H9 (cell line): Measurements from ENCODE around the gene CCR7. TPM values are rescaled to one million over a fixed set of nuclear protein-coding genes. Genes with fewer than 3 reads are reported as not detected.

ENCODE experiments used
- DNase-seq: peaks from one replicate; pipeline ENCODE4 v3.0.0-alpha.2; 2017
- H2AFZ ChIP-seq: one replicate; pipeline ENCODE4 v1.6.1; 2013; ENCODE audit warnings: mild to moderate bottlenecking, low read length, control low read depth, moderate library complexity
- H2AK5ac ChIP-seq: 2 replicates; pipeline ENCODE4 v1.6.1; 2013; ENCODE audit warnings: low read length, control low read depth, mixed read lengths; ENCODE audit not compliant: insufficient read length
- H2BK120ac ChIP-seq: one replicate; pipeline ENCODE4 v1.6.1; 2013; ENCODE audit warnings: low read depth, mild to moderate bottlenecking, low read length, control low read depth, inconsistent platforms; ENCODE audit not compliant: poor library complexity, severe bottlenecking
- H2BK12ac ChIP-seq: 2 replicates; pipeline ENCODE4 v1.6.1; 2013; ENCODE audit warnings: low read length, control low read depth, mixed read lengths, low read depth; ENCODE audit not compliant: insufficient read length
- H2BK15ac ChIP-seq: 2 replicates; pipeline ENCODE4 v1.6.1; 2013; ENCODE audit warnings: low read depth, low read length, control low read depth
- H2BK20ac ChIP-seq: one replicate; pipeline ENCODE4 v1.6.1; 2013; ENCODE audit warnings: low read depth, mild to moderate bottlenecking, low read length, control low read depth, inconsistent platforms; ENCODE audit not compliant: poor library complexity, severe bottlenecking
- H2BK5ac ChIP-seq: 2 replicates; pipeline ENCODE4 v1.6.1; 2013; ENCODE audit warnings: low read length, control low read depth, mixed read lengths; ENCODE audit not compliant: insufficient read length
- H3K14ac ChIP-seq: 2 replicates; pipeline ENCODE4 v1.6.1; 2013; ENCODE audit warnings: low read length, control low read depth; ENCODE audit not compliant: insufficient read depth
- H3K18ac ChIP-seq: 2 replicates; pipeline ENCODE4 v1.6.1; 2013; ENCODE audit warnings: low read depth, mild to moderate bottlenecking, mixed read lengths, low read length, control low read depth; ENCODE audit not compliant: insufficient read length
- H3K23ac ChIP-seq: 2 replicates; pipeline ENCODE4 v1.6.1; 2013; ENCODE audit warnings: low read length, control low read depth, mixed read lengths, low read depth; ENCODE audit not compliant: insufficient read length
- H3K23me2 ChIP-seq: 2 replicates; pipeline ENCODE4 v1.6.1; 2013; ENCODE audit warnings: low read depth, mild to moderate bottlenecking, mixed read lengths, low read length, control low read depth; ENCODE audit not compliant: insufficient read length, poor library complexity, severe bottlenecking
- H3K27ac ChIP-seq: 2 replicates; pipeline ENCODE4 v1.5.1; 2013; ENCODE audit warnings: low read length, control low read depth, mixed read lengths, low read depth; ENCODE audit not compliant: insufficient read length
- H3K27me3 ChIP-seq: 2 replicates; pipeline ENCODE4 v1.6.1; 2013; ENCODE audit warnings: low read length, control low read depth, inconsistent platforms; ENCODE audit not compliant: insufficient read depth
- H3K4ac ChIP-seq: 2 replicates; pipeline ENCODE4 v1.6.1; 2013; ENCODE audit warnings: low read depth, mild to moderate bottlenecking, control low read depth, inconsistent platforms, low read length, moderate library complexity
- H3K4me1 ChIP-seq: 2 replicates; pipeline ENCODE4 v1.6.1; 2013; ENCODE audit warnings: low read length, control low read depth, inconsistent platforms; ENCODE audit not compliant: insufficient read depth
- H3K4me2 ChIP-seq: 2 replicates; pipeline ENCODE4 v1.6.1; 2013; ENCODE audit warnings: low read length, control low read depth, mixed read lengths; ENCODE audit not compliant: insufficient read length, insufficient read depth
- H3K56ac ChIP-seq: 2 replicates; pipeline ENCODE4 v1.6.1; 2013; ENCODE audit warnings: low read depth, mild to moderate bottlenecking, mixed read lengths, low read length, control low read depth; ENCODE audit not compliant: insufficient read length
- H3K79me1 ChIP-seq: 2 replicates; pipeline ENCODE4 v1.6.1; 2013; ENCODE audit warnings: low read depth, mild to moderate bottlenecking, moderate library complexity, low read length, control low read depth, inconsistent platforms; ENCODE audit not compliant: insufficient read depth, poor library complexity, severe bottlenecking
- H3K79me2 ChIP-seq: 2 replicates; pipeline ENCODE4 v1.6.1; 2013; ENCODE audit warnings: low read length, control low read depth, inconsistent platforms; ENCODE audit not compliant: insufficient read depth
- H3K9ac ChIP-seq: 2 replicates; pipeline ENCODE4 v1.6.1; 2013; ENCODE audit warnings: low read length, control low read depth, mixed read lengths; ENCODE audit not compliant: insufficient read length; ENCODE audit errors: extremely low read depth
- H3K9me3 ChIP-seq: one replicate; pipeline ENCODE4 v1.6.1; 2013; ENCODE audit warnings: low read depth, low read length, inconsistent platforms; ENCODE audit not compliant: control insufficient read depth
- H3T11ph ChIP-seq: one replicate; pipeline ENCODE4 v1.6.1; 2013; ENCODE audit warnings: mild to moderate bottlenecking, low read length, control low read depth, inconsistent platforms
- H4K20me1 ChIP-seq: one replicate; pipeline ENCODE4 v1.6.1; 2013; ENCODE audit not compliant: control insufficient read depth, insufficient read length, insufficient read depth
- H4K5ac ChIP-seq: 2 replicates; pipeline ENCODE4 v1.6.1; 2013; ENCODE audit warnings: low read depth, mild to moderate bottlenecking, mixed read lengths, low read length, control low read depth; ENCODE audit not compliant: insufficient read length
- H4K8ac ChIP-seq: replicated peaks from 2 replicates; pipeline ENCODE4 v1.6.1; 2013; ENCODE audit warnings: low read length, control low read depth, mixed read lengths, low read depth; ENCODE audit not compliant: insufficient read length
- H4K91ac ChIP-seq: 2 replicates; pipeline ENCODE4 v1.6.1; 2013; ENCODE audit warnings: low read depth, mild to moderate bottlenecking, moderate library complexity, mixed read lengths, low read length, control low read depth; ENCODE audit not compliant: insufficient read length
- H3K27ac Mint-ChIP-seq, 3 experiments: 2 replicates in 2 of 3; 3 replicates in 1 of 3; pipeline ENCODE4 v1.8.0; 2020 to 2021; ENCODE audit warnings: mixed read lengths in 3 of 3, mild to moderate bottlenecking in 1 of 3, moderate library complexity in 1 of 3
- H3K27me3 Mint-ChIP-seq: 2 replicates; pipeline ENCODE4 v1.8.0; 2021; ENCODE audit warnings: low read depth, mild to moderate bottlenecking, moderate library complexity, mixed read lengths
- H3K36me3 Mint-ChIP-seq, 3 experiments: 2 replicates in 2 of 3; 3 replicates in 1 of 3; pipeline ENCODE4 v1.8.0; 2020 to 2021; ENCODE audit warnings: low read depth in 3 of 3, mixed read lengths in 3 of 3; ENCODE audit not compliant: insufficient read depth in 1 of 3
- H3K4me1 Mint-ChIP-seq, 2 experiments: 2 replicates each; pipeline ENCODE4 v1.8.0; 2020; ENCODE audit warnings: mixed read lengths in 2 of 2
- H3K4me3 Mint-ChIP-seq, 2 experiments: 2 replicates in 1 of 2; 3 replicates in 1 of 2; pipeline ENCODE4 v1.8.0; 2020 to 2021; ENCODE audit warnings: mild to moderate bottlenecking in 2 of 2, mixed read lengths in 2 of 2, moderate library complexity in 1 of 2
- H3K9me3 Mint-ChIP-seq, 2 experiments: 2 replicates in 1 of 2; 3 replicates in 1 of 2; pipeline ENCODE4 v1.8.0; 2020; ENCODE audit warnings: mild to moderate bottlenecking in 2 of 2, mixed read lengths in 2 of 2, moderate library complexity in 1 of 2
- WGBS: extraction: QIAGEN DNeasy Blood & Tissue Kit; methylation state at CpG from one replicate; pipeline ENCODE4 v1.1.7; 2013; ENCODE audit warnings: missing lambda C conversion rate, low lambda C conversion rate, mixed read lengths; ENCODE audit not compliant: insufficient read length; ENCODE audit errors: extremely low coverage; 5-methylcytosine and 5-hydroxymethylcytosine counted together
- total RNA-seq: library from RNA; stranded (reverse); gene quantifications from 2 replicates; pipeline ENCODE4 v1.2.1, GENCODE V29; 2021
- TF ChIP-seq, protein P1 (sequence below): fragments of 200-600 bp; sonication (generic); conservative IDR thresholded peaks from 3 replicates; pipeline ENCODE4 v1.8.0; 2021; ENCODE audit warnings: antibody characterized with exemption, mild to moderate bottlenecking

CCR7 gene
- total RNA-seq, 1 experiment from 2014 or later = 0.31 TPM

- Histone ChIP-seq H3T11ph (no peak overlapping the region), H3K23me2 (no peaks in the 10 kb centered on the region), H3K4ac (no peak overlapping the region), H3K79me1 (no peaks in the 10 kb centered on the region), H3K56ac (no peak overlapping the region), H4K20me1 (no peaks in the 10 kb centered on the region), H3K23ac (no peak overlapping the region), H3K9me3 (no peaks in the 10 kb centered on the region), H3K14ac (no peak overlapping the region), H3K27ac (no peak overlapping the region), H2BK120ac (no peak overlapping the region), H3K79me2 (no peaks in the 10 kb centered on the region), H2BK5ac (no peak overlapping the region), H4K8ac (no peak overlapping the region), H3K9ac (no peak overlapping the region), H2BK20ac (no peak overlapping the region), H2AK5ac (no peak overlapping the region), H4K5ac (no peak overlapping the region), H3K27me3 (no peaks in the 10 kb centered on the region), H3K18ac (no peak overlapping the region), H2BK15ac (no peak overlapping the region), H2BK12ac (no peak overlapping the region), H3K4me2 (no peak overlapping the region), H4K91ac (no peak overlapping the region), H2AFZ (no peak overlapping the region), H3K4me1 (no peaks in the 10 kb centered on the region)
- H3K4me3 Mint-ChIP-seq = no peak overlapping the region
- no peak overlapping the region for H3K27ac Mint-ChIP-seq
- 0 out of 5 replicates have a peak, but pooled peaks cover 0 to 2% of the 10 kb centered on the region in 2 experiments for H3K9me3 Mint-ChIP-seq
- WGBS = no CpG with 5 or more reads among the region's 26 CpGs
- H3K27me3 Mint-ChIP-seq = peaks cover 11% of the 10 kb centered on the region
- peaks cover 18 to 27% of the 10 kb centered on the region in 2 experiments for H3K4me1 Mint-ChIP-seq
- no peak for DNase-seq
- H3K36me3 Mint-ChIP-seq = no peaks in the 10 kb centered on the region; a peak in 1 of 7 replicates
- TF ChIP-seq, protein P1, sequence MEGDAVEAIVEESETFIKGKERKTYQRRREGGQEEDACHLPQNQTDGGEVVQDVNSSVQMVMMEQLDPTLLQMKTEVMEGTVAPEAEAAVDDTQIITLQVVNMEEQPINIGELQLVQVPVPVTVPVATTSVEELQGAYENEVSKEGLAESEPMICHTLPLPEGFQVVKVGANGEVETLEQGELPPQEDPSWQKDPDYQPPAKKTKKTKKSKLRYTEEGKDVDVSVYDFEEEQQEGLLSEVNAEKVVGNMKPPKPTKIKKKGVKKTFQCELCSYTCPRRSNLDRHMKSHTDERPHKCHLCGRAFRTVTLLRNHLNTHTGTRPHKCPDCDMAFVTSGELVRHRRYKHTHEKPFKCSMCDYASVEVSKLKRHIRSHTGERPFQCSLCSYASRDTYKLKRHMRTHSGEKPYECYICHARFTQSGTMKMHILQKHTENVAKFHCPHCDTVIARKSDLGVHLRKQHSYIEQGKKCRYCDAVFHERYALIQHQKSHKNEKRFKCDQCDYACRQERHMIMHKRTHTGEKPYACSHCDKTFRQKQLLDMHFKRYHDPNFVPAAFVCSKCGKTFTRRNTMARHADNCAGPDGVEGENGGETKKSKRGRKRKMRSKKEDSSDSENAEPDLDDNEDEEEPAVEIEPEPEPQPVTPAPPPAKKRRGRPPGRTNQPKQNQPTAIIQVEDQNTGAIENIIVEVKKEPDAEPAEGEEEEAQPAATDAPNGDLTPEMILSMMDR = no peak
These were observed 9.7 kb downstream of the CCR7 start for GRCh38 chr17:40555296-40556190.
